HG03571 (cell line): Measurements from ENCODE around the gene PRSS16.
"Not testable (repeated sequence)": the region's sequence is repeated elsewhere in the genome, so short reads cannot be mapped to it uniquely, and the experiment has no call there.

Experiments used
- ATAC-seq: cut with Tn5 transposase; IDR thresholded peaks from one replicate; pipeline ENCODE4 v1.9.1; 2021; ENCODE audit not compliant: unreplicated experiment

The PRSS16 gene

DNA sequence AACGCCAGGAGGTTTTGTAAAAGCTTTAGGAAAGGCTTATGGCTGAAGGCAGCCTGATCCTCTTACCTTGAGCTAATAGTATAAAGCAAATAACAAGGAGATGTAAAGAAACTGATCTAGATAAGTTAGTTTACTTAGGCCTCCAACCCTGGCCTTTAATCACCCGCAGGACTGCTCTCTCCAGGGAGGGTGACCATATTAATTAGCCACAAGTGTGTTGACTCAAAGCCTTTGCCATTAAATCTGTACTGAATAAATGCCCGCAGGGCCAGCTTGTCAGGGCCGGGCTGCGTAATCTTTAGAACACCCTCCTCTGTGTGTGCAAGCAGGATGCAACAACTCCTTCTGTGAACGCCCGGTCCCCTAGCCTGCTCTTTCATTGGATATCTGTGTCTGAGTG is 6.1 kb upstream of the PRSS16 start:
- no peak for ATAC-seq

DNA sequence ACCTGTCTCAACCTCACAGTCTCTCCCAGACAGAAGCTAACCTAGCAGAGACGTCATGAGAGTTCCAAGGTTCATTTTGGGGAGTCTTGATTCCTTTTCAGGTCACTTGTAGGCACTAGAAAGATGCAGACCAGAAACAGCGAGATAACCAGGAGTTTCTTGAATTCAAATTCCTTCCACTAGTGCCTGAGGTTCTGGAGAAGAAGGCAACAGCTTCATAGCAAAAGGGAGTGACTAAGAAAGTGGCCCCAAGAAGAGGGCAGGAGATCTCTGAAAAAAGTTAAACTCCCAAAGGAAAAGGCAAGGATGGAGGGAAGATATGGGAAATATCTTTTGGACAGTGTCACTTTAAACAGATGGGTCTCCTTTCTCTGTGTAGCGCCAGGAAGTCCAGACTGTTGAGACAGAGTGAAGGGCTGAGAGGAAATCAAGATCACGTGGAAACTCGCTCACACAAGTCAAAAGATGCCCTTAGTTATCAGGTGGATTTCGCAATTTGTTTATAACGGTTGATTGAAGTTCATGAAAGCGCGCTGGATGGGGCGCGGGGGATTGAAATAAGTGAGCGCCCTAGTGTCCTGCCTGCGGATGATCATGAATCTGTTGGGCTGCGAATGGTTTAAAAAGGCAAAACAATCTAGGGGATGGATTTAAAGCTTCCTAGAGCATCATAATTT is 4.8 kb upstream of the PRSS16 start:
- ATAC-seq = no peak

- no peak for ATAC-seq
These were observed 1.3 kb downstream of the PRSS16 start for GRCh38 chr6:27248783-27249182.

DNA sequence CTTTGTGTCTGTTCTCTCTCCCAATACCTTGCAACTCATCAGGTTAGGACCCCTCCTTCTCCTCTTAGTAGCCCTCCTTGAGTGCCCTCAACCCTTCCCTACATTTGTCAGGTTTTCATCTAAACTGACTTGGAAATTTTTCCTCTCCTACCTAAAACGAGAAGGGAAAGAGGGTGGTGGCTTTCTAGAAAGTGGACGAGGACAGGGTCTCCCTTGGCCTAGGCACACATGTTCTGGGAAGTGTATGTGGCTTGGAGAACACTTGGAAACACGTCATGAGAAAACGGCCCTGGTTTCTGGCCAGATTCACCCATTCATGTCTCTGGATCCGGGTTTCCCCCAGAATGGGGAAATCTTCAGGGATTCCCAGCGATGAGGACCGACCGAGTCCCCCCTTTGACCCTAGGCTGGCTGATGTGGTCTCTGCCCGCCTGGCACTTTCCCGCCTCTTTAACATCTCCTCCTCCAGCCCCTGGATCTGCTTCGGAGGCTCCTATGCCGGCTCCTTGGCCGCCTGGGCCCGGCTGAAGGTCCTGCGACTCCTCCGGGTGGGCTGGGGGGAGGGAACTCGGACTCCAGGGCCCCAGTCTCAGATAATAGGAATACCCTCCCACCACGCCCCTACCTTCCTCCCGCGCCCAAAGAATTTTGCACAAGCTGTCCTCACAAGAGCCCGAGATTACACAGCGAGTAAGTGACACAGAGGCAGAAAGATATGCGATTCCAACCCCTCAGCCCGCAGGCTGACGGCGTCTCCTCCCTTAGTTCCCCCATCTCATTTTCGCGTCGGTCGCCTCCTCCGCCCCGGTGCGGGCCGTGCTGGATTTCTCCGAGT is 3.0 kb downstream of the PRSS16 start:
- ATAC-seq = no peak

DNA sequence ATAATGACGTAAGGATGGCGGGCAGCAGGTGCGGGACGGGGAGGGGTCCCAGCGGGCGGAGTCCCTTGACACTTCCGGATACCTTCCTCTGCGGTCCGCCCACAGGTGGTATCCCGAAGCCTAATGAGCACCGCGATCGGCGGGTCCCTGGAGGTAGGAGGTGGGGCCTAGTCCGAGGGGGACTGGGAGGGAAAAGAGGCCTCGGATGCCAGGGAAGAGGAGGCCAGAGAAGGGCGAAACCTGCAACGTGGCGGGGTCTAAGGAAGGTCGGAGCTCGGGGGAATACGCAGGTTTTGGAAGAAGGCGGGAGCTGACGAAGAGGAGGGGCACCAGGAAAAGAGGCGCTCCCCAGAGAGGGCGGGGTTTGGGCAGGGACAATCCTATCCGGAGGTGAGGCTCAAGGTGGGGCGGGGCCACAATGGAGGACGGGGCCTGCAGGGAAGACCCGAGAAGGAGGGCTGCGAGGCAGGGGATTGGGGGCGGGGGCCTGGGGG is 3.7 kb downstream of the PRSS16 start:
- peak; percentile 62 for ATAC-seq

DNA sequence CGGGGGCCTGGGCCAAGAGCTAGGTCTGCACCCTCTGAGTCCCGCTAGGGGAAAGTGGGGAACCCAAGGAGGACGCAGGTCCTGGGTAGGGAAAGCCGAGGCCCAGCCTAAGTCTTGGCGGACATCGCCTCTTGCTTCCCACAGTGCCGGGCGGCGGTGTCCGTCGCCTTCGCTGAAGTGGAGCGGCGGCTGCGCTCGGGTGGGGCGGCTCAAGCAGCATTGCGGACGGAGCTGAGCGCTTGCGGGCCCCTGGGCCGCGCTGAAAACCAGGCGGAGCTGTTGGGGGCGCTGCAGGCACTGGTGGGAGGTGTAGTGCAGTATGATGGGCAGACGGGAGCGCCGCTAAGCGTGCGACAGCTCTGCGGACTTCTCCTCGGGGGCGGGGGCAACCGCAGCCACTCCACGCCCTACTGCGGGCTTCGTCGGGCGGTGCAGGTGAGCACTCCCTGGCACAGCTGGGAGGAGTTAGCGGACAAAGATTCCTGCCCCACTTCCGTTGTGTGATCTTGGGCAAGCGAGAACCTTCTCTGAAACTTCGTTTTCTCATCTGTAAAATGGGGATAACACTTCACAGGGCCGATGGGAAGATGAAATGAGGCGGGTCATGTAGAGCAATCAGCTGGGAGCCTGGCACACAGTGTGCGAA is 4.2 kb downstream of the PRSS16 start:
- peak; percentile 77 for ATAC-seq

GRCh38 chr6:27254566-27254965 is 7.1 kb downstream of the PRSS16 start:
- ATAC-seq = no peak

DNA sequence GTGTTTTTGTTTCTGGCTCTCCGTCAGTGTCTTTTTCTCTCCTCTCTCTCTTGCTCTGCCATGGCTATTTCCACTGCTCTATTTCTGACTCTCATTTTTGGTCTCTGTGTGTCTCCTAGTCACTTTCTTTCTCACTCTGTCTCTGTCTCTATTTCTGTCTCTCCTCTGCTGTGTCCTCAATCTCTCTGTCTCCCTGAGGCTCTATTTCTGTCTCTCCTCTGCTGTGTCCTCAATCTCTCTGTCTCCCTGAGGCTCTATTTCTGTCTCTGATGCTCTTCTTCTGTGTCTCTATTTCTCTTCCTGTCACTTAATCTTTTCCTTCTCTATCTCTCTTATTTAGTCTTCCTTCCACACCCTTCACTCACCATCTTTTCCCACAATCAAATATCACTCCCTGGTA is 8.4 kb downstream of the PRSS16 start:
- ATAC-seq = no peak

DNA sequence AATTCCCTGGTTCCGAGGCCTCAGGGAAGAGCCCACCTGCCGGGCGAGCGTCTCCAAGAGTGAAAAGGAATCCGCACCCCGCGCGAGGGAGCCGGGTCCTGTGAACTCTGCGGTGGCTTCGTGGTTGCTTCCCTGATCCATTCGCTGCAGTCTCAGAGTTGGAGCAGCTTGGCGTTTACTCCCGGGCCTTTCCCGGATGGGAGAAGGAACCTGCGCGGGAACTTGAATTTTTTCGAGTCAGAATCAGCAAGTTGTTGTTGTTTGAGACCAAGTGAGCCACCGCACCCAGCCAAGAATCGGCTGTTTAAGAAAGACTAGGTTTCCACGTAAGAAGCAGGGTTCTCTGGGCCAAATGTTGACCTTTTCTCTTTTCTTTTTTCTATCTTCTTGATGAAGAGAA is 12.9 kb downstream of the PRSS16 start:
- ATAC-seq = no peak

DNA sequence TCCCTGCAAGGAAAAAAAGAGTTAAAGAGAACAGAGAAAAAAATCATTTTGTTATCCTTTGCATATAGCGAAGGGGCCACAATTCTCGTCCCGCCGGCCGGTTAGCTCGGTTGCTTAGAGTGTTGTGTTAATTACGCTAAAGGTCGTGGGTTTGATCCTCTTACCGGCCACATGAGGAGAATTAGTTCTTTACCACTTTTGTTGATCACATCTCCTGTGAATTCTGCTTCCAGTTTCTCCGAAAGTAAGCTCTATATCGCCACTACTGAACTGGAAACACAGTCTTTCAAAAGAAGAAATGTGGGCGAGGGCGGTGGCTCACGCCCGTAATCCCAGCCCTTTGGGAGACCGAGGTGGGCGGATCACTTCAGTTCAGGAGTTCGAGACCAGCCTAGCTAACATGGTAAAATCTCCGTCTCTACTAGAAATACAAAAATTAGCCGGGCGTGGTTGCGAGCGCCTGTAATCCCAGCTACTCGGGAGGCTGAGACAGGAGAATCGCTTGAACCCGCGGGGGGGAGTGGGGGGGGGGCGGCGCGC is 13.4 kb downstream of the PRSS16 start:
- no peak for ATAC-seq

- no peak for ATAC-seq
These were observed 16.4 kb downstream of the PRSS16 start for GRCh38 chr6:27263886-27264285.

DNA sequence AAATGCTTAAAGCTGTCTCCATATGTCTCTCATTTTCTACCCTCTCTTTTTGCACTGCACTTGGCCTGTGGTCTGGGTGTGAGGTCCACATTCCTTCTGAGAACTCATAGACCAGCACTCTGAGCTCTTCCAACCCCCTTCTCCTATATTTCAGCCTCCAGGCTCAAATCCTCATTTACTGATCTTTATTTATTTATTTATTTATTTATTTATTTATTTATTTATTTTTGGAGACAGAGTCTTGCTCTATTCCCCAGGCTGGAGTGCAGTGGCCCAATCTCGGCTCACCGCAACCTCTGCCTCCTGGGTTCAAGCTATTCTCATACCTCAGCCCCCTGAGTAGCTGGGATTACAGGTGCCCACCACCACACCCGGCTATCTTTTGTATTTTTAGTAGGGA is 19.5 kb downstream of the PRSS16 start:
- not testable (repeated sequence) for ATAC-seq

DNA sequence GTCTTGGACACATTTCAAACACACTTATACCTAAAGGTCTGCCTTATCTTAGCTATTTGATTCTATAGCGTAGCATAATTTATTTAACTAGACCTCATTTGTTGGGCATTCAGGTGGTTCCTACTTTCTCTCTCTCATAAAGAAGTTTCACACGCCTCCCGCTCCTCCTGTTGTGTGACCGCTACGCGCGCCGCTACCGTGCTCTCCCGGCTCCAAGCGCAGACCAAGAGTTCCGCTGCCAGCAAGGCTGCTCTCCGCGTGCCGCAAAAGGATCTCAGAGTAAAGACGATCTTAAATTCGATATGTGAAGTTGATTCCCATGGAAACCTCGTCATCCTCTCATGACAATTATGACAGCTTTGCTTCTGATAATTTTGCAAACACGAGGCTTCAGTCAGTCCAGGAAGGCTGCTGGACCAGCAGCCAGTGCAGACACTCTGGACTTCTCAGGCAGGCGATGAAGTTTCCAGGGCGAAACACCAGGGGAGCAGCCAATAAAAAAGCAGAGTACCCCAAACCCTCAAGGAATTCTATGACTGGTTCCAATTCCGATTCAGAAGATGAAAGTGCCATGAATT is 20.4 kb downstream of the PRSS16 start:
- ATAC-seq = no peak

GRCh38 chr6:27268803-27269202 is 21.3 kb downstream of the PRSS16 start:
- no peak for ATAC-seq

DNA sequence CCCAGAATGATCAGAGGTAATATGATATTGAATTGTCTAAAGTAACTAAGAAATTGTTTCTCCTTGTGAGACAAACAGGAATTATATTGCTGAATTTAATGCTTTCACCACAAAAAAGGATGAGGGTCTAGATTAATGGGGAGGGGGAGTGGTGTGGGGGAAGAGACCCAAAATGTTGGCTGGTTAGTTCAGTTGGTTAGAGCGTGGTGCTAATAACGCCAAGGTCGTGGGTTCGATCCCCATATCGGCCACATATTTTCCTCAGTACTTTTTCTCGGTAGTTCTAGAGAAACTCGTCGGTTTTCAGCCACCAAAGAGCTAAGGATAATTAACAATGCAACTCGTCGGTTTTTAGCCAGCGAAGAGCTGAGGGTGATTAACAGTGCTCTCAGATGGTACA is 26.3 kb downstream of the PRSS16 start:
- ATAC-seq = no peak

DNA sequence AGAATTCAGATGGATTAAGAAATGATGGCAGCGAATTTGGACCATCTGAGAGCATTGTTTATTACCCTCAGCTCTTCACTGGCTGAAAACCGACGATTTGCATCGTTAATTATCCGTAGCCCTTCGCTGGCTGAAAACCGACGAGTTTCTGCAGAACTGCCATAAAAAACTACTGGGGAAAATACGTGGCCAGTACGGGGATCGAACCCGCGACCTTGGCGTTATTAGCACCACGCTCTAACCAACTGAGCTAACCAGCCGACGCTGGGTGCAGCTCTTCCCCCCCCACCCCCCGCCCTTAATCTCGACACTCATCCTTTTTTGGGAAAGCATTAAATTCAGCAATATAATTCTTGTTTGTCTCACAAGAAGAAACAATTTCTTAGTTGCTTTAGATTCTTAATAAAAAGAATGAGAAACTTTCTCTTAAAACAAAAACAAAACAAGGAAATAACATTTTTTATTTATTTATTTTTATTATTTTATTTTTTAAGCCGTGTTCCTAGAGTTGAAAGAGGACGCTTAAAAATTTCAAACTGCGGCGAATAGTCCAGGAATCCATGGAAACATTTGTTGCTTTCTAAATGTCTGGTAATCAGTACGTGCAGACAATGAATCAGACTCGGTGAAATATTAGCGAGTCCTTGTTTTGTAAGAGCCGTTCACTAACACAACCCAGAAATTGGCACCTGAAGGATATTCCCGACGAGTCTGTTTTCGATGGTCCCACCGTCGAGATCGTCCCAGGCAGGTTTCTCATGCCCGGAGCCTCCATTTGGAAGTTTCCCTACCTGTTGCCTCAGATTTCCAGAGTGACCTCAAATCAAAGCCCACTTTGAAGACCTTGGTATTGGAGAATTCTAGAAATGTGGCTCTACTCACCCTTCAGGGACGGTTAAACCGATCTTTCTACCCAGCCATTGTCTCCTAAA is 27.8 kb downstream of the PRSS16 start:
- no peak for ATAC-seq

DNA sequence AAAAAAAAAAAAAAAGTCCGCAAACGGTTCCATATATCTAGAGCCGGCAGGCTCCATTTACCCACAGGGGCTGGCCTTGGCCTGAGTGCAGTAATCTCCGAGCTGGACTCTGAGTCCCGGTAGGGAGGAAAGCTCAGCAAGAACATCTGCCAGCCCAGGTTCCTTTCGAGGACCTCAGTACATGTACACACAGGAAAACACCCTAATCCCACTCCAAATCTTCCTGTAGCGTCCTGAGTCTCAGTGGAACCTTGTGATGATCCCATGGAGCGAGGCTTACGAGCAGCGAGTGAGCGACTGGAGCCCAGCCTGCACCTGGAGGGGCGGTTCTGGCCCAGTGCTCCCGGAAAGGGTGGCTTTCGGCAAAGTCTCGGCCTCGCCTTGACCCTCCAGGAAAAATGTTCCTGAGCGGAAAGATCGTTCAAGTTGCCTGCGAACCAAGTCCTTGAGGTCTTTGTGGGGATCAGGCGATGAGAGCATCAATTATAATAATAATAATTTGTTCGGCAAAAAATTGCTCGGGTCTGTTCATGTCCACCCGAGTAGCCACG is 32.1 kb downstream of the PRSS16 start:
- ATAC-seq = no peak

- no peak for ATAC-seq
These were observed 32.6 kb downstream of the PRSS16 start for GRCh38 chr6:27280064-27280539.

GRCh38 chr6:27280540-27281000 is 33.1 kb downstream of the PRSS16 start:
- ATAC-seq = no peak

DNA sequence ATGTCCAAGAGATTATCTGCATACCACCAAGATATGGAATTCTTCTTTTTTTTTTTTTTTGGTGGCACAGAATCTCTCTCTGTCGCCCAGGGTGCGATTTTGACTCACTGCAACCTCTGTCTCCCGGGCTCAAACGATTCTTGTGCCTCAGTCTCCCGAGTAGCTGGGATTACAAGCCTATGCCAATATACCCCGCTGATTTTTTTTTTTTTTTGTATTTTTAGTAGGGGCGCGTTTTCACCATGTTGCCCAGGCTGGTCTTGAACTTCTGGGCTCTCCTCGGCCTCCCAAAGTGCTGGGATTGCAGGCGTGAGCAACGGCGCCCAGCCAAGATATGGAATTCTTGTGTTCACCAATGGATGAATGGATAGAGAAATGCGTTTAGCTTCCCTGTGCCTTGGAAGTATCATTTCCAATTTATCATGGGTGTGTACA is 33.6 kb downstream of the PRSS16 start:
- ATAC-seq = no peak
